ENCODE results near the gene TRABD2B.

TRABD2B gene

DNA sequence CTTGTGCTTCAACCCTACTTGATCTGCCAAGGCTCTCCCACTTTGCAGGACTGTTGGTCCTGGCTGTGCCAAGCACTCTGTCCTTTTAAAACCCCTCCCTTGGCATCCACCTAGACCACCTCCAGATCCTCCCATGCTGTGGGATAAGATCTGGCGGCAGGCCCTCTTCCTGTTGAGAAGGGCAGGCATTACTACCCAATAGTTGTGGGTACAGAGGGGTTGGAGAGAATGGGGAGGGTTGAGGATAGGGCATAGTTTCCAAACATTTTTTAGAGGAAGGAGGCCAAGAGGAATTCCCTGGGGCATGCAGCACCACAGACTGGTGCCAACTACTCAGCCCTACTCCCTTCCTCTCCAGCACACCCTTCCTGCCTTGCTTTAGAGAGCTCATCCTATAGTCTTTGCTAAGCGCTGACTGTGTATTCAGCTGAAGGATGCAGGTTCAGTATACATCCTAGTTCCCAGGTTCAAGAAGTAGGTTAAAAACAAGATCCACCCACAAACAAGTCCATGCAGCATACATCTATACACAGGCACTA lies 70.7 kb downstream of the TRABD2B start:
- H3K4me3 Mint-ChIP-seq = no peak overlapping the region
- H3K4me1 Mint-ChIP-seq = no peaks in the 10 kb centered on the region
- H3K27me3 Mint-ChIP-seq = peaks cover 5% of the 10 kb centered on the region
- no peaks in the 10 kb centered on the region for H3K36me3 Mint-ChIP-seq
- no peak overlapping the region for H3K27ac Mint-ChIP-seq
- no peaks in the 10 kb centered on the region for H3K9me3 Mint-ChIP-seq

DNA sequence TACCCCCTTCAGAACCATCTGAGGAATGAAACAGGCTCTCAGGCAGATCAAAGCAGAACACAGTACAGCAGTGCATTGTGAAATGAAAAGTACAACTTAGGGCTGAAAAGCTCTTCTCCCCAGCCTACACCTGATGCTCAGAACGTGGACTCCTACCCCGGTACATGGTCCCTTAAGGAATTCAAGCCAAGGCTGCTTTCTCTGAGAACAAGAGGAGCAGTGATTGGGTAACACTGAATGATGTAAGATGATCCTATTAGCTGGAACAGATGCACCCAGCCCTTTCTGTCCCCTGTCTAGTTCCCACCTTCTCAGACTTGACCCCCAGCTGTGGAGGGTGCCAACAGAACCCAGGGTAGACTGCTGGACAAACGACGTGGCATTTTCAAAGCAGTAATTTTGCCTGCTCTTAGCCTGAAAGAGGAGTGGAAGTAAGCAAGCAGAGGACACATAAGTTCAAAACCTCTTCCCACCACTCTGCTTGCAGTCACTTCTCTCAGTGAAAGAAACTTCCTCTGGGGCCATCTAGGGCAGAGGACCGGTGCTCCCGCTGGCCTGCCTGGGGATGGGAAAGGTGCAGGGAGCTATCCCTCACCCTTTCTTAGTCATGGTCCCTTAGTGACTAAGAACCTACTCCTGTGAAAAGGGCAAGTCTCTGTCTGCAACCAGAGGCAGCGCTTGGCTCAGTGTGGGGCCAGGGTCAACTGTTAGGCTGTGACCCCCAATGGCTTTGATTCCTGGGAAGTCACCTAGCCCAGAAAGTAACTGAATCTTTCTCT lies 72.7 kb downstream of the TRABD2B start:
- H3K4me3 Mint-ChIP-seq = no peak overlapping the region
- H3K4me1 Mint-ChIP-seq = no peaks in the 10 kb centered on the region
- H3K27me3 Mint-ChIP-seq = peaks cover 5% of the 10 kb centered on the region
- H3K9me3 Mint-ChIP-seq = no peaks in the 10 kb centered on the region
- H3K36me3 Mint-ChIP-seq = no peaks in the 10 kb centered on the region
- no peak overlapping the region for H3K27ac Mint-ChIP-seq

DNA sequence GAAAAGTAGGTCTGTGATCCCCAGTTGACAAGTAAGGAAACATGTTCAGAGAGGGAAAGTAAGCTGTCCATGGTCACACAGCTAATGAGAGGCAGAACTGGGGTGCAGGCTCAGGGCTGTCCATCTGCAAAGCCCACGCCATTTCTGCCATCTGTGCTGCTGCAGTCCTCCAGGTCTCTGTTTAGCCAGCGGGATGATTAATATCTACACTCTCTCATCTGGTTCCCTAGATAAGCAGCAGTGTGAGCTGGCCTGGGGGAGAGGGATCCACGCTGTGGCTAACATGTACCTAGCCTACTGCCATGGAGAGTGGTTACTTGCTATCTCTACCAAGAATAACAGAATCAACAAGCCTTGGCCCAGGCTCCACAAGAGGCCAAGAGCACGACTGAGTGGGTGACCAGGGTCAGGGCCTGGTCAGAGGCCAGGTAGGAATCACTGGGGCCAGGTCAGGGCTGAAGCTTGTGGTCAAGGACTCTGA lies 75.2 kb downstream of the TRABD2B start:
- H3K4me3 Mint-ChIP-seq = no peak overlapping the region
- no peaks in the 10 kb centered on the region for H3K4me1 Mint-ChIP-seq
- H3K9me3 Mint-ChIP-seq = no peaks in the 10 kb centered on the region
- peaks cover 5% of the 10 kb centered on the region for H3K27me3 Mint-ChIP-seq
- H3K36me3 Mint-ChIP-seq = no peaks in the 10 kb centered on the region
- H3K27ac Mint-ChIP-seq = no peak overlapping the region

DNA sequence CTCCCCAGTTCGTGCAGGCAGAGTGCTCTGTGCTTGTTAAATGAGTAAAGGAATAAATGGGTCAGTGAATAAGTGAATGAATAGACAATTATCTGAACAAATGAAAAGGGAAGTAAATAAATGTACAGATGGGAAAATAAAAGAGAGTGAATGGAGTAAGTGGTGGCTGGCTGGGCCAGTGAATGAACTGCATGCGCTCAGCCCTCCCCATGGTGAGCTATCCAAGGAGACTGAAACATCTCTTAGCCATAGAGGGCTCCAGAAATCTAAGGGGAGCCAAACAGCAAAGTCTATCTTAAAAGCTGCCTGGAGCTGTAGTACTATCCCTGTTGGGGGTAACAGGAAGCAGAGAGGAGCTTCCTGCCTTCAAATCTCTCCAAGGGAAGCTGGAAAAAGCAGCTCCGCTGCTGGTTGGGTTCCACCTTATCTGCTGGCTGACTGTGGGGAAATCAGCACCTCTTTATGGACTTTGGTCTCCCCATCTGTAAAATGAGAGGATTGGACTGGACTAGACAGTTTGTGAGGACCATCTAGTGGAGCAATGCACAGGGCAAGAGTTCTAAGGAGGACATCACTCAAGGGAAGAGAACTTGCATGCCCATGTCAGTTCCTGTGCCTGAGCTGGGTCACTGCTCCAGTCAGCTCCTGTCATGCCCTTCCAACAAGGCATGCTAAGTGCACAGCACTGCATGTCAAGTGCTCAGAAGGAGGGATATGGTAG lies 77.9 kb downstream of the TRABD2B start:
- Mint-ChIP-seq H3K27me3 (peaks cover 5% of the 10 kb centered on the region), H3K4me3 (no peak overlapping the region), H3K9me3 (no peaks in the 10 kb centered on the region), H3K36me3 (no peaks in the 10 kb centered on the region), H3K27ac (no peak overlapping the region), H3K4me1 (no peaks in the 10 kb centered on the region)

DNA sequence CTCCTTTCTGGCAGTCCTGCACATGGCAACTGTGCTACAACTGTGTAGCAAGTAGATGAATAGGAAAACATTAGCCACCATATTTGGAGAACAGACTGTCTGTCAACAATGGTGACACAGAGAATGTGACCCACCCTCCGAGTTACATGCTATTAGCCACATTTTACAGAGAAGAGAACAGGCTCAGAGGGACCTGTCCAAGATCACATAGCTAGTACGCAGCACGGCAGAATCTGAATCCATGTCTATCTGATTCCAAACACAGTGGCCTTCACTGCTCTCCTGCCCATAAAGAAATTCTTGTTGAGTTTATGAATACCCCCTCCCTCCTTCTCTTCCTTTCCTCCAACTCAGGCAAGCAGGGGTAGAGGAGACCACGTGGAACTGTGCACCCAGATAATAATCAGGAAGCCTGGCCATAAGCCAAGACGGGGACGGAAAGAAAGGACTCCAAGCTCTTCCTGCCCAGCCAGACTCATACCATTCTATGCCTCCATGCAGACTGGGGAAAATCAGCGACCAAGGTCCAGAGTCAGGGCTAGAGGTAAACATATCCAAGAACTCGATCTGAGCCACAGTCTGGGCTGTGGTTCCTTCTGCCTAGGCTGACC lies 78.8 kb downstream of the TRABD2B start:
- no peak overlapping the region for H3K27ac Mint-ChIP-seq
- peaks cover 3% of the 10 kb centered on the region for H3K27me3 Mint-ChIP-seq
- no peaks in the 10 kb centered on the region for H3K9me3 Mint-ChIP-seq
- H3K36me3 Mint-ChIP-seq = no peaks in the 10 kb centered on the region
- H3K4me3 Mint-ChIP-seq = no peak overlapping the region
- H3K4me1 Mint-ChIP-seq = no peaks in the 10 kb centered on the region

DNA sequence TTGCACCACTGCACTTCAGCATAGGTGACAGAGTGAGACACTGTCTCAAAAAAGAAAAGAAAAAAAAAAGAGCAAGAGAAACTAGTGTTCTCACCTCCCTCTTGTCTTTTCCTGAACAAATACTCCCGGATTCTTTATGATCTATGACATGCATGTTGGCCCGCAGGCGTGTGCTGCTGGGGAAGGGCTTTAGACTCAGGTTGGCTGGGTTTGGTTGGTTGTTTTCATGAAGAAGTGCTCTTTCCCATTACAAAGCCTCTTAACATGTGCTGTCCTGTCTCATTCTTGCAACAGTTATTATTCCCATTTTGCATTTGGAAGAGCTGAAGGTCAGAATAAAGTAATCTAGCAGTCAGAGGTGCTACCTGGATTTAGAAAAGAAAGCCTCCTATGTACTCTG lies 79.5 kb downstream of the TRABD2B start:
- Mint-ChIP-seq H3K27ac (no peak overlapping the region), H3K4me1 (no peaks in the 10 kb centered on the region), H3K36me3 (no peaks in the 10 kb centered on the region), H3K27me3 (no peaks in the 10 kb centered on the region), H3K4me3 (no peak overlapping the region), H3K9me3 (no peaks in the 10 kb centered on the region)

DNA sequence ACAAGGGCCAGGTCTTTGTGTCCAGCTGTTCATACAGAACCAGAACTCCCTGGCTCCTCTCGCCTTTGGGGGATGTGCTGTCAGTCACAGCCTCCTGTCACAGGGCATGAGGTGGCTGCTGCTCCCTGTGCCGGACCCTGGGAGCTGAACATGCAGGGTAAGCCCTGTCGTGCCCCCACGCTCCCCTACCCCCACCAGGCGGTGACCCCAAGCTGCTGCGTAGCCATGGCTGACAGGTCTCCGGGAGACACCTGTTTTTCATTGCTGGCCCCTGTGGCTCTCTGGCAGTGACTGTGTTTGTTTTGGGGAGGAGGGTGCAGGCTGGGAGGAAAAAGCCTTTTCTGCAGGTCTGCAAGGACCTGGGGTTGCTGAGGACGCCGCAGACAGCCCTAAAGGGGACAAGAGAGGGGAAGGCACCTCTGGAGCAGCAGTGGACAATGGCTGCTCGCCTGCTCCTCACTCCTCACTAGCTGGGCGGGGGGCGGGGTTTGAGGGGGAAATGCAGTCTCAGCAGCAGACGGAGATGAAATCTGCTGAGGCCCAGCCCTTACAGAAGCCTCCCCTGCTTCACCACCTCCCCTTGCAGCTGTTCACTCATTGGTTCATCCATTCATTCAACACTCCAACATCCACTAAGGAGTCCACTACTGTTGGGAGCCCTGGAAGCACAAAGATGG lies 81.4 kb downstream of the TRABD2B start:
- H3K9me3 Mint-ChIP-seq = no peaks in the 10 kb centered on the region
- no peak overlapping the region for H3K4me3 Mint-ChIP-seq
- no peaks in the 10 kb centered on the region for H3K36me3 Mint-ChIP-seq
- H3K27ac Mint-ChIP-seq = no peak overlapping the region
- no peaks in the 10 kb centered on the region for H3K27me3 Mint-ChIP-seq
- no peaks in the 10 kb centered on the region for H3K4me1 Mint-ChIP-seq

DNA sequence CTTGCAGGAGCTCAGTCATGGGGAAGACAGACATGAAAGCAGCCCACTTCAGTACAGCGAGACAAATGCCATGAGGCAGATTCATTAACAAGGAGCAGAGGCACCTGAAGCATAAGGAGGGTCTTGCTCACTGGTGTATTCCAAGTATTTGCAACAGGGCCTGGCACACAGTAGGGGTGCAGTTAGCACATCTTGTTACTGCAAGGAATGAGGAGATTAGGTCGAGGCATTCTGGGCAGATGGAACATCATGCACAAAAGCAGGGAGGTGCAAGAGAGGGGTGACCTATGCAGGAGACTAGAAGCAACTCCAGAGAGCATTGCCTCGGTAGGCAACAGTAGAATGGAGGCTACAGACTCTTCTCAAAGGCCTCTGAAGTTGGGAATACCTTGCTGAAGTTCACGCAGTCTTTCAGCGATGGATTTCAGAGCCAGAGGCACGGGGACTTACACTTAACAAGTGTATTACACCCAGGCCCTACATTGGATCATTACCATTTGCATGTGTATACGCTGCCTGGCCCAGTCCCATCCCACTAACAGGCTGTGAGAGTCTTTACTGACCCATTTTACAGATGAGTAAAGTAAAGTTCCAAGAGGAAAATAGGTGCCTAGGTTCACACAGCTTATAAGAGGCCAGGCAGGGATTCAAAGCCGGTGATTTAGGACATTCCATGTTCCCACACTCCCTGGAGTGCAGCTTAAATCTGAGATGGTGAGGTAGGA lies 82.1 kb downstream of the TRABD2B start:
- Mint-ChIP-seq H3K27me3 (no peaks in the 10 kb centered on the region), H3K4me3 (no peak overlapping the region), H3K27ac (no peak overlapping the region), H3K36me3 (no peaks in the 10 kb centered on the region), H3K4me1 (no peaks in the 10 kb centered on the region), H3K9me3 (no peaks in the 10 kb centered on the region)

DNA sequence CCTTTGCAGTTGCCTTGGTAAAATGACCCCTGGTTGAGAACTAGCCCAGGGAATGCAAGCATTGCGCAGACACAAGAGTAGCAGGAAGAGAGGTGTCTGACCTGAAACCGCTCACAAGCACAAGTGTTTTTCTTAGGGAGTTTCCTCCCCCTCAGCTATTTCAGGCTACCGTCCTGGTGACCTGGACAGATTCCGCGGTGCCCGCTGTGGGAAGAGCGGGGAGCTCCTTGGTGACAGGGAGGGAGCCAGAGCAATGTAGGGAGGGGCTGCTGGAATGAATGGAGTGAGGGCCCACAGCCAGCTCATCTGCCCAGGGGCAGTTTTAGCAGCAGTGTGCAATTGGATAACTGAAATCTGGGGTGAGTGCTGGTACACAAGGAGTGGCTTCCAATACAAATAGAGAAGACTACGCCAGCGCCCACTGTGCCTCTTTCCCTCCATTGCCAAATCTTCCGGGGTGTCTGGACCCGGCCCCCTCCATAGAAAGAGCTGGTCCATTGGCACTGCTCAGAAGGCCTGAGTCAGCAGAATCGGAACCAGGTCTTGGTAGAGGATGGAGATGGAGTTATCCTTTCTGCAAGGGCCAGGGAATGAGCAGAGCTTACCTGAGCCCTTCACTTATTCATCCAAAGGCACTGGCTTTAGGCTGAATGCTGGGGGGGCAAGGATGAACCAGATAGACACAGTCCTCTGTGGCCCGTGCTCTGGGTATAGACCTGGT lies 82.8 kb downstream of the TRABD2B start:
- H3K4me1 Mint-ChIP-seq = no peaks in the 10 kb centered on the region
- H3K9me3 Mint-ChIP-seq = no peaks in the 10 kb centered on the region
- no peak overlapping the region for H3K4me3 Mint-ChIP-seq
- no peaks in the 10 kb centered on the region for H3K27me3 Mint-ChIP-seq
- H3K27ac Mint-ChIP-seq = no peak overlapping the region
- no peaks in the 10 kb centered on the region for H3K36me3 Mint-ChIP-seq

DNA sequence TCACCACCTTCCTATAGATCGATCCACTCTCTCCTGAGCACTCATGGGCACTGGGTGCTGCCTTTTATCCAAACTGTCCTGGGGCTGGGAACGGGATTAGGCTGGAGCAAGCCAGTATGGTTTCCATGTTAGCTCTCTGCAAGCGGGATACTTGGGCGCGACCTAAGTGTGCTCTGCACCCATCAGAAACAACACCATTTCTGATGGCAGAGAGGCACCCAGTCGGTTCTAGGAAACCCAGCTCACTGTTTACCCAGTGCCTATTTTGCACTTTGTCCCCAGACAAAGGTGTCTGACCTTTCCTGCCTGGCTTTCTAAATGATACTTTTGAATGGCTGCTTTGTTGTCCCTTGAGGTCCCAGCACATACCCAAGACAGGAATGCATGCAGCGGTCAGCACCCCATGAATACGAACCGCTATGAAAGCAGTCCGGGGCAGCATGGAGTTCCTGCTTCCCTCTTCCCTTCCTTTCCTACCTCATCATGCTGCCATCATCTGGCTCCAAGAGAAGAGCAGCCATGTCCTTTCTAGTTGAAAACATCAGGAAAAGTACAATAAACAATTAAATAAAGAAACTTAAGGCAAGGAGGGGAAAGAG lies 83.9 kb downstream of the TRABD2B start:
- H3K4me3 Mint-ChIP-seq = no peak overlapping the region
- no peak overlapping the region for H3K27ac Mint-ChIP-seq
- no peaks in the 10 kb centered on the region for H3K4me1 Mint-ChIP-seq

DNA sequence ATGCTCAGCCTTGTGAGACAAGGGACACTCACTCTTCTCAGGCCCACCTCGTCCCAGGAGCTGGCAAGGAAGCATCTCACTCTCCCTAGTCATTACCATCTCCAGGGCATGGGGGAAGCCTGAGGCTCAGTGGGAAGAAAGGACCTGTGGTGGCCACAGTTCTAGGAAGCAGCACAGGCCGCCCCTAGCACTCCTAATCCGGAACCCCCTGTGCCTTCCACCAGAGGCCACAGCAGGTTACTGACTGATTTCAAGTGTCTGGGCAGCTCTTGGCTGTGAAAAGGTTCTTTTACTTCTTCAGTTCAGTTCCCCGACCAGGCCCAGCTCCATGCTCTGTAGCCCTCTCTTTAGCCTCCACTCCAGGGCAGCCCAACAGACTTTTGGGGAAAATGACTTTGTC lies 84.4 kb downstream of the TRABD2B start:
- peaks cover 2% of the 10 kb centered on the region for H3K27me3 Mint-ChIP-seq
- H3K4me3 Mint-ChIP-seq = no peak overlapping the region
- H3K9me3 Mint-ChIP-seq = no peaks in the 10 kb centered on the region
- H3K27ac Mint-ChIP-seq = no peak overlapping the region
- no peaks in the 10 kb centered on the region for H3K4me1 Mint-ChIP-seq
- H3K36me3 Mint-ChIP-seq = no peaks in the 10 kb centered on the region

More for the DNA sequence above, 83.9 kb downstream of the TRABD2B start:
- Mint-ChIP-seq H3K9me3 (no peaks in the 10 kb centered on the region), H3K27me3 (peaks cover 2% of the 10 kb centered on the region), H3K36me3 (no peaks in the 10 kb centered on the region)

DNA sequence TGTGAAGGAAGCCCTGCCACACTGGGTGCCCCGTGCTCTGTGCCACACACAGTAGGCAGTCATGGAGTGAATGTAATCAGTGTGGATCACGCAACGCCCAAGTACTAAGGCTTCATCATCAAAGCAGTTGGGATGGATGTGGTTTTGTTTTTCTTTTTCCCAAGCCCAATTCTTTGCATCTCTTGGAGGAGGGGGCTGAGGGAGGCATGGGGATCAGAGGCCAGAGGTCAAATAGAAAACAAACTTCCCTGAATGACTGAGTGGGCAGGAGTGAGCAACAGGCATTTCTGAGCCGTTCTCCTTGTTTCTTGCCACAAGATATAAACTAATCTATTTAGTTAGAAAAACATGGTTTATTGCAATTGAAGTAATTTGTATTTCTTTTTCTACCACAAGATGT lies 85.3 kb downstream of the TRABD2B start:
- no peaks in the 10 kb centered on the region for H3K9me3 Mint-ChIP-seq
- H3K36me3 Mint-ChIP-seq = no peaks in the 10 kb centered on the region
- no peak overlapping the region for H3K27ac Mint-ChIP-seq
- no peak overlapping the region for H3K4me3 Mint-ChIP-seq
- peaks cover 2% of the 10 kb centered on the region for H3K27me3 Mint-ChIP-seq
- H3K4me1 Mint-ChIP-seq = no peaks in the 10 kb centered on the region

DNA sequence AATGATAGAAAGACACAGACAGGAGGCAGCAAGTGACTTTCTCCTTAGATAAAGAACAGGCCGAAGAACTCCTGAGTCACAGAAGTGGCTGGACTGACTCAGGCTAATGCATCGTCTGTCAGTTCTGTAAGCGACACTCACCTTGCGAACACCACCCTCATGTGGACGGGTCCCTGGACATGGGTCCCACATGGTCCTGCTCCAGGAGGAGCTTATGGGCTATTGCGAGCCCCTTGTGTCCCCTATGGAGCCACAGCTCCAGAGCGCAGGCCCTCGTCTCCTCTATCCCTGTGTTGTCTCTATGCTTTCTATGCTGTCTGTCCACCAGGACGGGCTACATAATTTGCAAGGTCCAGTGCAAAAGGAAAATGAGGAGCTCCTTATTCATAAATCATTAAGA lies 85.8 kb downstream of the TRABD2B start:
- H3K27ac Mint-ChIP-seq = no peak overlapping the region
- no peaks in the 10 kb centered on the region for H3K4me1 Mint-ChIP-seq
- H3K9me3 Mint-ChIP-seq = no peaks in the 10 kb centered on the region
- no peak overlapping the region for H3K4me3 Mint-ChIP-seq
- H3K36me3 Mint-ChIP-seq = no peaks in the 10 kb centered on the region
- H3K27me3 Mint-ChIP-seq = peaks cover 2% of the 10 kb centered on the region

DNA sequence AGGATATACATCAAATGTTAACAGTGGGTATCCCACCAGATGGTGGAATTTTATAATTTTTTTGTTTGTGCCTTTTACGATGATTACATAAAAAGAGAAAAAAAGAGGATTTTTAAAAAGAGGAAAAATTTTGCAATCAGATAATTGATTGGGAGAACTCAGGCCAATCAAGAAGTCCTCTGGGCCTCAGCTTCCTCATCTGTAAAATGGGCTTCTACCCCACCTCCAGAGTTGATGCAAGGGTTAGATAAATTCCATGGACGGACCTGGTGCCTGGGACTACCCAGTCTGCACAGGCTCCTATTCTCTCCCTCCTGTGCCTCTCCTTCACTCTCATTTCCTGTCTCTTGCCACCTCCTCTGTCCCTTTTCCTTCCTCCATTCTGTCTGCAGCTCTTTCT lies 88.9 kb downstream of the TRABD2B start:
- H3K4me1 Mint-ChIP-seq = no peaks in the 10 kb centered on the region
- H3K9me3 Mint-ChIP-seq = no peaks in the 10 kb centered on the region
- no peak overlapping the region for H3K27ac Mint-ChIP-seq
- no peak overlapping the region for H3K4me3 Mint-ChIP-seq
- peaks cover 2% of the 10 kb centered on the region for H3K27me3 Mint-ChIP-seq
- no peaks in the 10 kb centered on the region for H3K36me3 Mint-ChIP-seq
